Esophagus squamous epithelium (tissue), 5 donors: ENCODE measurements around the gene CITED1. TPM values are rescaled to one million over a fixed set of nuclear protein-coding genes. Genes with fewer than 3 reads are reported as not detected.

Source experiments
- DNase-seq: peaks from one replicate; lab custom pipeline; 2025; lab: John Stamatoyannopoulos, UW
- H3K27ac ChIP-seq, 4 donors: fragments of 200-600 bp; sonication (generic); one replicate each; pipeline ENCODE4 v1.5.1; 2016 to 2019; ENCODE audit warnings: mild to moderate bottlenecking in 1 of 4
- H3K27me3 ChIP-seq, 4 donors: fragments of 200-600 bp; sonication (generic); 1 replicate in 3 of 4; 2 replicates in 1 of 4; pipeline versions ENCODE4 v1.5.1 to v1.6.0; 2017 to 2021; ENCODE audit warnings: antibody characterized with exemption in 1 of 4
- H3K36me3 ChIP-seq, 3 donors: fragments of 200-600 bp; sonication (generic); one replicate each; pipeline ENCODE4 v1.5.1; 2016 to 2019
- H3K4me1 ChIP-seq, 3 donors: fragments of 200-600 bp; sonication (generic); one replicate each; pipeline ENCODE4 v1.5.1; 2017 to 2019
- H3K4me3 ChIP-seq, 4 donors: fragments of 200-600 bp; sonication (generic); 1 replicate in 3 of 4; 2 replicates in 1 of 4; pipeline ENCODE4 v1.5.1; 2016 to 2019; ENCODE audit warnings: mild to moderate bottlenecking in 2 of 4, moderate library complexity in 1 of 4
- H3K9me3 ChIP-seq, 3 donors: fragments of 200-600 bp; sonication (generic); one replicate each; pipeline ENCODE4 v1.5.1; 2016 to 2019
- CTCF ChIP-seq, 6 experiments: fragments of 450-650 bp in 4 of 6; fragments of 200-600 bp in 2 of 6; sonication (generic) in 2 of 6; IDR thresholded peaks; one replicate each; pipeline ENCODE4 v1.5.1; 2016 to 2019; ENCODE audit warnings: antibody characterized with exemption in 6 of 6, mild to moderate bottlenecking in 4 of 6, moderate library complexity in 4 of 6
- POLR2A ChIP-seq, 4 donors: fragments of 450-650 bp; IDR thresholded peaks; one replicate each; pipeline ENCODE4 v1.6.1; 2017; ENCODE audit warnings: antibody characterized with exemption in 4 of 4, mild to moderate bottlenecking in 4 of 4, moderate library complexity in 3 of 4
- WGBS, 2 donors: methylation state at CpG; one replicate each; pipeline ENCODE4 v1.1.5; 2018; 5-methylcytosine and 5-hydroxymethylcytosine counted together
- intact Hi-C: fragments of 100-400 bp; cut with DNase I; formaldehyde crosslinking; loops from one replicate; pipeline ENCODE4 v1.15.0; 2022
- total RNA-seq, 4 donors: library from RNA; depleted of rRNA; stranded (reverse); fragments of >200 nt; gene quantifications; one replicate each; pipeline ENCODE4 v1.1.0, GENCODE V29; 2016
- donor health status: DM: yes; HTN: yes; CAD: no.

The CITED1 gene
- total RNA-seq, 4 donors from 2014 or later: not detected

- peak overlapping the region in 3 of 4 donors; percentile 25 to 67 (median 33) for H3K4me3 ChIP-seq
- H3K27me3 ChIP-seq: peaks cover 0 to 53% (median 25%) of the 10 kb centered on the region in 4 donors
- H3K4me1 ChIP-seq: peaks cover 20 to 44% (median 21%) of the 10 kb centered on the region in 3 donors
- H3K9me3 ChIP-seq: no peaks in the 10 kb centered on the region
- intact Hi-C loops: no loop called here
- H3K27ac ChIP-seq: no peak overlapping the region
- H3K36me3 ChIP-seq: no peaks in the 10 kb centered on the region
- TF ChIP-seq CTCF (IDR thresholded peaks at IDR 0.05): no peak
- no peak for TF ChIP-seq POLR2A (IDR thresholded peaks at IDR 0.05)
- WGBS, 2 donors: 9 to 12% methylated on average over 8 to 18 of the region's 24 CpGs
- no peak for DNase-seq
Observed at GRCh38 chrX:72308566-72309296, 3.0 kb upstream of the CITED1 start.

- 8 to 25% methylated on average over 7 of the region's 11 CpGs for WGBS, 2 donors
- Histone ChIP-seq H3K9me3 (no peaks in the 10 kb centered on the region), H3K27me3 (peaks cover 0 to 58% (median 27%) of the 10 kb centered on the region in 4 donors), H3K4me3 (peak overlapping the region in 3 of 4 donors; percentile 25 to 67 (median 33)), H3K4me1 (peaks cover 20 to 44% (median 21%) of the 10 kb centered on the region in 3 donors), H3K27ac (no peak overlapping the region), H3K36me3 (no peaks in the 10 kb centered on the region)
- no peak for DNase-seq
- intact Hi-C loops: no loop called here
- TF ChIP-seq POLR2A (IDR thresholded peaks at IDR 0.05) (no peak), CTCF (IDR thresholded peaks at IDR 0.05) (no peak)
Observed at GRCh38 chrX:72308209-72308565, 2.5 kb upstream of the CITED1 start.

GRCh38 chrX:72307646-72308051 is 1.9 kb upstream of the CITED1 start:
- H3K36me3 ChIP-seq: no peaks in the 10 kb centered on the region
- TF ChIP-seq POLR2A (IDR thresholded peaks at IDR 0.05): no peak
- no peak for TF ChIP-seq CTCF (IDR thresholded peaks at IDR 0.05)
- peaks cover 20 to 44% (median 21%) of the 10 kb centered on the region in 3 donors for H3K4me1 ChIP-seq
- peak overlapping the region; percentile 34 to 67 (median 48) for H3K4me3 ChIP-seq
- 30% methylated on average over 16 of the region's 17 CpGs; no CpG with 5 or more reads in 1 of the 2 donors for WGBS, 2 donors
- DNase-seq: no peak
- no peaks in the 10 kb centered on the region for H3K9me3 ChIP-seq
- no peak overlapping the region for H3K27ac ChIP-seq
- peaks cover 0 to 64% (median 30%) of the 10 kb centered on the region in 4 donors for H3K27me3 ChIP-seq
- intact Hi-C loops: no loop called here

- WGBS, 2 donors: 0 to 5% methylated on average over 3 to 22 of the region's 56 CpGs
- H3K4me1 ChIP-seq: peaks cover 20 to 44% (median 21%) of the 10 kb centered on the region in 3 donors
- no peak for DNase-seq
- no peak for TF ChIP-seq CTCF (IDR thresholded peaks at IDR 0.05)
- no peak for TF ChIP-seq POLR2A (IDR thresholded peaks at IDR 0.05)
- no peaks in the 10 kb centered on the region for H3K36me3 ChIP-seq
- intact Hi-C loops: no loop called here
- H3K9me3 ChIP-seq: no peaks in the 10 kb centered on the region
- H3K4me3 ChIP-seq: peak overlapping the region; percentile 34 to 67 (median 48)
- no peak overlapping the region for H3K27ac ChIP-seq
- peaks cover 0 to 70% (median 30%) of the 10 kb centered on the region in 4 donors for H3K27me3 ChIP-seq
Observed at GRCh38 chrX:72306851-72307645, 1.3 kb upstream of the CITED1 start.
